HepG2 (cell line): ENCODE measurements around the gene ZNRD2.

ENCODE experiments used
- EP300 ChIP-seq, 3 experiments: sonication (generic) in 1 of 3; formaldehyde crosslinking in 1 of 3; IDR thresholded peaks; 2 replicates each; pipeline versions ENCODE4 v1.5.1 to v1.6.1; 2011 to 2020; ENCODE audit warnings: low read depth in 2 of 3, low read length in 2 of 3, borderline replicate concordance in 1 of 3, improper control_type of control experiment in 1 of 3, mild to moderate bottlenecking in 1 of 3, missing genetic modification reagents in 1 of 3, moderate library complexity in 1 of 3
- MATR3 ChIP-seq: sonication (generic); formaldehyde crosslinking; IDR thresholded peaks from 2 replicates; pipeline ENCODE4 v1.4.0; 2020; ENCODE audit warnings: missing genetic modification reagents
- MEF2D ChIP-seq: sonication (generic); formaldehyde crosslinking; IDR thresholded peaks from 2 replicates; pipeline ENCODE4 v1.5.1; 2020; ENCODE audit warnings: mild to moderate bottlenecking, missing genetic modification reagents
- MYC ChIP-seq: sonication (generic); formaldehyde crosslinking; IDR thresholded peaks from 2 replicates; pipeline ENCODE4 v1.9.0; 2021; ENCODE audit warnings: missing genetic modification reagents, borderline replicate concordance
- SALL1 ChIP-seq: sonication (generic); formaldehyde crosslinking; IDR thresholded peaks from 2 replicates; pipeline ENCODE4 v1.8.0; 2022; ENCODE audit warnings: mild to moderate bottlenecking, missing genetic modification reagents
- TBP ChIP-seq: sonication (generic); formaldehyde crosslinking; IDR thresholded peaks from 2 replicates; pipeline ENCODE4 v1.5.0; 2020; ENCODE audit warnings: missing genetic modification reagents
- ZNF24 ChIP-seq: fragments of 450-650 bp; IDR thresholded peaks from 2 replicates; pipeline ENCODE4 v1.6.1; 2017; ENCODE audit warnings: antibody characterized with exemption, mild to moderate bottlenecking
- ZNF530 ChIP-seq: sonication (generic); formaldehyde crosslinking; IDR thresholded peaks from 2 replicates; pipeline ENCODE4 v1.5.0; 2020; ENCODE audit warnings: low read depth, mild to moderate bottlenecking, missing genetic modification reagents
- ZNF883 ChIP-seq: sonication (generic); formaldehyde crosslinking; IDR thresholded peaks from 2 replicates; pipeline ENCODE4 v1.5.1; 2020; ENCODE audit warnings: mild to moderate bottlenecking, missing genetic modification reagents; ENCODE audit errors: not compliant biosample characterization
- TF ChIP-seq, protein P1 (sequence below), 2 experiments: IDR thresholded peaks; 2 replicates each; pipeline ENCODE4 v1.6.1; 2011 to 2012; ENCODE audit warnings: low read length in 2 of 2, borderline replicate concordance in 1 of 2, low read depth in 1 of 2, mild to moderate bottlenecking in 1 of 2, moderate library complexity in 1 of 2
- TF ChIP-seq, protein P2 (sequence below), 2 experiments: sonication (generic) in 1 of 2; formaldehyde crosslinking in 1 of 2; IDR thresholded peaks; 2 replicates each; pipeline versions ENCODE4 v1.5.1 to v1.6.1; 2011 to 2020; ENCODE audit warnings: borderline replicate concordance in 1 of 2, low read depth in 1 of 2, low read length in 1 of 2, mild to moderate bottlenecking in 1 of 2, missing genetic modification reagents in 1 of 2, moderate library complexity in 1 of 2

DNA sequence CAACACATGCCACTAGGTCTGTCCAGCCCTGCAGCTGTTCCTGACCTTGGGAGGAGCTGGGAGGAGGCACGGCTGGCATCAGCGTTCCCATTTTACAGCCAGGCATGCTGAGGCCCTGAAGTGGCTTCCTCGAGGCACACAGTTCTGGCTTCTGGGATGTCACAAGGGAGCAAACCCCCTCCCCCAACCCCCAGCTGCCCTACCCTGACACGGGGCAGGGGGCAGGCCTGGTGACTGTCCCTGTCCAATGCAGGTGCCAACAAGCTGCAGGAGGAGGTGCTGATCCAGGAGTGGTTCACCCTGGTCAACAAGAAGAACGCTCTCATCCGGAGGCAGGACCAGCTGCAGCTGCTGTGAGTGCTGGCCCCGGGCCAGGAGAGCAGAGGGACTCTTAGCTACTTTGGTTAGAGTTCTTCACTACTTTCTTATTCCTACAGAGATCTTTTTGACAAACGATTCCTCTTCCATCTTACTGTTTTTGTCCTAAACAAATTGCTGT, 20.0 kb downstream of the ZNRD2 start:
- TF ChIP-seq MEF2D (CRISPR knock-in tag) (no peak), EP300 (IDR thresholded peaks at IDR 0.05; ENCODE audit: low read depth in 2 of 2, low read length in 2 of 2) (no peak), EP300 (CRISPR knock-in tag; IDR thresholded peaks at IDR 0.05; ENCODE audit: borderline replicate concordance) (no peak), ZNF530 (CRISPR knock-in tag) (no peak), MYC (no peak), ZNF883 (CRISPR knock-in tag) (no peak), TBP (CRISPR knock-in tag) (no peak), ZNF24 (no peak), SALL1 (CRISPR knock-in tag) (no peak), MATR3 (CRISPR knock-in tag) (no peak)
- TF ChIP-seq, protein P1, sequence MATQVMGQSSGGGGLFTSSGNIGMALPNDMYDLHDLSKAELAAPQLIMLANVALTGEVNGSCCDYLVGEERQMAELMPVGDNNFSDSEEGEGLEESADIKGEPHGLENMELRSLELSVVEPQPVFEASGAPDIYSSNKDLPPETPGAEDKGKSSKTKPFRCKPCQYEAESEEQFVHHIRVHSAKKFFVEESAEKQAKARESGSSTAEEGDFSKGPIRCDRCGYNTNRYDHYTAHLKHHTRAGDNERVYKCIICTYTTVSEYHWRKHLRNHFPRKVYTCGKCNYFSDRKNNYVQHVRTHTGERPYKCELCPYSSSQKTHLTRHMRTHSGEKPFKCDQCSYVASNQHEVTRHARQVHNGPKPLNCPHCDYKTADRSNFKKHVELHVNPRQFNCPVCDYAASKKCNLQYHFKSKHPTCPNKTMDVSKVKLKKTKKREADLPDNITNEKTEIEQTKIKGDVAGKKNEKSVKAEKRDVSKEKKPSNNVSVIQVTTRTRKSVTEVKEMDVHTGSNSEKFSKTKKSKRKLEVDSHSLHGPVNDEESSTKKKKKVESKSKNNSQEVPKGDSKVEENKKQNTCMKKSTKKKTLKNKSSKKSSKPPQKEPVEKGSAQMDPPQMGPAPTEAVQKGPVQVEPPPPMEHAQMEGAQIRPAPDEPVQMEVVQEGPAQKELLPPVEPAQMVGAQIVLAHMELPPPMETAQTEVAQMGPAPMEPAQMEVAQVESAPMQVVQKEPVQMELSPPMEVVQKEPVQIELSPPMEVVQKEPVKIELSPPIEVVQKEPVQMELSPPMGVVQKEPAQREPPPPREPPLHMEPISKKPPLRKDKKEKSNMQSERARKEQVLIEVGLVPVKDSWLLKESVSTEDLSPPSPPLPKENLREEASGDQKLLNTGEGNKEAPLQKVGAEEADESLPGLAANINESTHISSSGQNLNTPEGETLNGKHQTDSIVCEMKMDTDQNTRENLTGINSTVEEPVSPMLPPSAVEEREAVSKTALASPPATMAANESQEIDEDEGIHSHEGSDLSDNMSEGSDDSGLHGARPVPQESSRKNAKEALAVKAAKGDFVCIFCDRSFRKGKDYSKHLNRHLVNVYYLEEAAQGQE (IDR thresholded peaks at IDR 0.05; ENCODE audit: borderline replicate concordance in 1 of 2, low read depth in 1 of 2, low read length in 2 of 2), result no peak
- TF ChIP-seq, protein P2, sequence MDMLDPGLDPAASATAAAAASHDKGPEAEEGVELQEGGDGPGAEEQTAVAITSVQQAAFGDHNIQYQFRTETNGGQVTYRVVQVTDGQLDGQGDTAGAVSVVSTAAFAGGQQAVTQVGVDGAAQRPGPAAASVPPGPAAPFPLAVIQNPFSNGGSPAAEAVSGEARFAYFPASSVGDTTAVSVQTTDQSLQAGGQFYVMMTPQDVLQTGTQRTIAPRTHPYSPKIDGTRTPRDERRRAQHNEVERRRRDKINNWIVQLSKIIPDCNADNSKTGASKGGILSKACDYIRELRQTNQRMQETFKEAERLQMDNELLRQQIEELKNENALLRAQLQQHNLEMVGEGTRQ (IDR thresholded peaks at IDR 0.05; ENCODE audit: low read depth, low read length), result no peak
- TF ChIP-seq, protein P2 (CRISPR knock-in tag; IDR thresholded peaks at IDR 0.05; ENCODE audit: borderline replicate concordance), result no peak
